ENCODE measurements around the gene NEK6.

- TF ChIP-seq CEBPB (IDR thresholded peaks at IDR 0.05) (peak; percentile 99), YY1 (IDR thresholded peaks at IDR 0.05; ENCODE audit: low read depth) (no peak)
Observed at GRCh38 chr9:124222918-124223720, 34.6 kb upstream of the NEK6 start.

Measured in Ishikawa (cell line).